WERI-Rb-1 (cell line): Measurements from ENCODE around the gene GOLGA6L9.
"Not testable (repeated sequence)": the region's sequence is repeated elsewhere in the genome, so short reads cannot be mapped to it uniquely, and the experiment has no call there.

Experiments
- DNase-seq: peaks from one replicate; pipeline ENCODE4 v3.0.0-alpha.2; 2020
- H3K27ac ChIP-seq: fragments of 250-450 bp; sonication (Bioruptor Pico); 2 replicates; pipeline ENCODE4 v1.5.1; 2020; ENCODE audit warnings: mild to moderate bottlenecking, moderate library complexity
- H3K27me3 ChIP-seq: fragments of 250-450 bp; sonication (Bioruptor Pico); 2 replicates; pipeline ENCODE4 v1.5.1; 2021; ENCODE audit warnings: mild to moderate bottlenecking, low read depth, moderate library complexity; ENCODE audit not compliant: insufficient read depth, severe bottlenecking
- H3K36me3 ChIP-seq: fragments of 250-450 bp; sonication (Bioruptor Pico); 2 replicates; pipeline ENCODE4 v1.5.1; 2020; ENCODE audit warnings: mild to moderate bottlenecking, moderate library complexity
- H3K4me3 ChIP-seq: 2 replicates; pipeline ENCODE4 v1.5.1; 2011; ENCODE audit warnings: low read depth, mild to moderate bottlenecking, control low read depth, low read length
- H3K9me3 ChIP-seq: fragments of 250-450 bp; sonication (Bioruptor Pico); 2 replicates; pipeline ENCODE4 v1.5.1; 2021; ENCODE audit warnings: mild to moderate bottlenecking, moderate library complexity; ENCODE audit not compliant: severe bottlenecking
- CTCF ChIP-seq: IDR thresholded peaks from 2 replicates; pipeline ENCODE4 v1.5.1; 2011; ENCODE audit warnings: low read depth, mild to moderate bottlenecking, control low read depth, inconsistent platforms, low read length

The GOLGA6L9 gene

GRCh38 chr15:82445420-82445819 lies 15.8 kb downstream of the GOLGA6L9 start:
- H3K9me3 ChIP-seq, H3K36me3 ChIP-seq, H3K27me3 ChIP-seq: not testable (repeated sequence)
- Histone ChIP-seq H3K4me3 (peak overlapping the region; percentile 43), H3K27ac (peak overlapping the region; percentile 46; the same call in 1 of the 2 replicates)
- peak; percentile 73 for DNase-seq
- TF ChIP-seq CTCF: peak; percentile 25; the same call in 1 of the 2 replicates

- not testable (repeated sequence) for H3K27me3 ChIP-seq, H3K4me3 ChIP-seq, H3K36me3 ChIP-seq, DNase-seq, H3K27ac ChIP-seq, H3K9me3 ChIP-seq
Observed at GRCh38 chr15:82457336-82457735, 27.7 kb downstream of the GOLGA6L9 start.

- not testable (repeated sequence) for DNase-seq, H3K27ac ChIP-seq, H3K9me3 ChIP-seq, H3K27me3 ChIP-seq, H3K4me3 ChIP-seq, H3K36me3 ChIP-seq
Observed at GRCh38 chr15:82465629-82466028, 36.0 kb downstream of the GOLGA6L9 start.

GRCh38 chr15:82468205-82468604 lies 38.6 kb downstream of the GOLGA6L9 start:
- H3K36me3 ChIP-seq, H3K27ac ChIP-seq, H3K9me3 ChIP-seq, DNase-seq, H3K4me3 ChIP-seq, H3K27me3 ChIP-seq: not testable (repeated sequence)

GRCh38 chr15:82469381-82469780 lies 39.8 kb downstream of the GOLGA6L9 start:
- not testable (repeated sequence) for H3K27ac ChIP-seq, DNase-seq

GRCh38 chr15:82472269-82472982 lies 42.8 kb downstream of the GOLGA6L9 start:
- H3K9me3 ChIP-seq, H3K27me3 ChIP-seq, H3K4me3 ChIP-seq, H3K27ac ChIP-seq, H3K36me3 ChIP-seq: not testable (repeated sequence)
- DNase-seq: peak; percentile 53

More at GRCh38 chr15:82469381-82469780, 39.8 kb downstream of the GOLGA6L9 start:
- H3K36me3 ChIP-seq, H3K4me3 ChIP-seq, H3K9me3 ChIP-seq, H3K27me3 ChIP-seq: not testable (repeated sequence)

GRCh38 chr15:82474596-82475325 lies 45.1 kb downstream of the GOLGA6L9 start:
- not testable (repeated sequence) for H3K27me3 ChIP-seq, DNase-seq, H3K27ac ChIP-seq, H3K9me3 ChIP-seq, H3K4me3 ChIP-seq, H3K36me3 ChIP-seq

- not testable (repeated sequence) for H3K4me3 ChIP-seq, DNase-seq, H3K36me3 ChIP-seq, H3K27ac ChIP-seq, H3K9me3 ChIP-seq, H3K27me3 ChIP-seq
Observed at GRCh38 chr15:82475345-82475967, 45.8 kb downstream of the GOLGA6L9 start.

GRCh38 chr15:82476697-82477342 lies 47.2 kb downstream of the GOLGA6L9 start:
- H3K9me3 ChIP-seq, H3K27ac ChIP-seq, H3K4me3 ChIP-seq, DNase-seq, H3K36me3 ChIP-seq, H3K27me3 ChIP-seq: not testable (repeated sequence)

GRCh38 chr15:82477343-82478057 lies 47.9 kb downstream of the GOLGA6L9 start:
- not testable (repeated sequence) for DNase-seq, H3K36me3 ChIP-seq, H3K27me3 ChIP-seq, H3K27ac ChIP-seq, H3K4me3 ChIP-seq, H3K9me3 ChIP-seq
